ENCODE results near the gene JTB. TPM values are rescaled to one million over a fixed set of nuclear protein-coding genes. Genes with fewer than 3 reads are reported as not detected.

Gene JTB
- total and polyA plus RNA-seq, 4 donors: 84.8 to 227 (median 146) TPM

GRCh38 chr1:153944005-153944826, 33.3 kb downstream of the JTB start:
- Histone ChIP-seq H3K4me3 (ENCODE audit: low read length in 2 of 2) (no peak overlapping the region), H3K27me3 (ENCODE audit: control insufficient read depth in 1 of 2, insufficient read depth in 2 of 2, low read length in 1 of 2) (no peaks in the 10 kb centered on the region), H3K4me1 (ENCODE audit: control insufficient read depth in 1 of 2, insufficient read depth in 2 of 2, low read length in 2 of 2) (no peaks in the 10 kb centered on the region), H3K9me3 (ENCODE audit: control insufficient read depth, low read length) (no peaks in the 10 kb centered on the region), H3K36me3 (ENCODE audit: control insufficient read depth in 1 of 2, insufficient read depth in 2 of 2, low read length in 1 of 2) (peaks cover 2 to 7% of the 10 kb centered on the region in 2 donors), H3K27ac (ENCODE audit: low read depth in 1 of 2, low read length in 2 of 2) (no peak overlapping the region)
- no peak for ATAC-seq (ENCODE audit: low FRiP score)
- intact Hi-C loops (cut with DNase I): no loop called here
- peak; percentile 51 to 76 for DNase-seq
- WGBS, 2 donors: 79 to 83% methylated on average over 15 of the region's 15 CpGs

GRCh38 chr1:153942766-153943549, 34.5 kb downstream of the JTB start:
- 86 to 89% methylated on average over 11 of the region's 11 CpGs for WGBS, 2 donors
- Histone ChIP-seq H3K4me1 (ENCODE audit: control insufficient read depth in 1 of 2, insufficient read depth in 2 of 2, low read length in 2 of 2) (no peaks in the 10 kb centered on the region), H3K27me3 (ENCODE audit: control insufficient read depth in 1 of 2, insufficient read depth in 2 of 2, low read length in 1 of 2) (no peaks in the 10 kb centered on the region), H3K4me3 (ENCODE audit: low read length in 2 of 2) (no peak overlapping the region), H3K36me3 (ENCODE audit: control insufficient read depth in 1 of 2, insufficient read depth in 2 of 2, low read length in 1 of 2) (peaks cover 0 to 3% of the 10 kb centered on the region in 2 donors), H3K27ac (ENCODE audit: low read depth in 1 of 2, low read length in 2 of 2) (no peak overlapping the region), H3K9me3 (ENCODE audit: control insufficient read depth, low read length) (no peaks in the 10 kb centered on the region)
- no peak for ATAC-seq (ENCODE audit: low FRiP score)
- peak; percentile 21 to 63 for DNase-seq
- intact Hi-C loops (cut with DNase I): no loop called here

- no peaks in the 10 kb centered on the region for H3K36me3 ChIP-seq (ENCODE audit: control insufficient read depth in 1 of 2, insufficient read depth in 2 of 2, low read length in 1 of 2)
- H3K4me1 ChIP-seq (ENCODE audit: control insufficient read depth in 1 of 2, insufficient read depth in 2 of 2, low read length in 2 of 2): no peaks in the 10 kb centered on the region
- ATAC-seq (ENCODE audit: low FRiP score) (no peak), DNase-seq (peak; percentile 47 to 74)
- no peaks in the 10 kb centered on the region for H3K9me3 ChIP-seq (ENCODE audit: control insufficient read depth, low read length)
- 94% methylated on average over 34 of the region's 34 CpGs for WGBS, 2 donors
- H3K4me3 ChIP-seq (ENCODE audit: low read length in 2 of 2): no peak overlapping the region
- intact Hi-C loops (cut with DNase I): no loop called here
- H3K27me3 ChIP-seq (ENCODE audit: control insufficient read depth in 1 of 2, insufficient read depth in 2 of 2, low read length in 1 of 2): no peaks in the 10 kb centered on the region
- no peak overlapping the region for H3K27ac ChIP-seq (ENCODE audit: low read depth in 1 of 2, low read length in 2 of 2)
These were observed 35.4 kb downstream of the JTB start for GRCh38 chr1:153941826-153942725.

- ATAC-seq (ENCODE audit: low FRiP score): no peak
- 93 to 97% methylated on average over 8 of the region's 8 CpGs for WGBS, 2 donors
- Histone ChIP-seq H3K36me3 (ENCODE audit: control insufficient read depth in 1 of 2, insufficient read depth in 2 of 2, low read length in 1 of 2) (peaks cover 0 to 4% of the 10 kb centered on the region in 2 donors), H3K27ac (ENCODE audit: low read depth in 1 of 2, low read length in 2 of 2) (no peak overlapping the region), H3K4me3 (ENCODE audit: low read length in 2 of 2) (no peak overlapping the region), H3K9me3 (ENCODE audit: control insufficient read depth, low read length) (no peaks in the 10 kb centered on the region), H3K27me3 (ENCODE audit: control insufficient read depth in 1 of 2, insufficient read depth in 2 of 2, low read length in 1 of 2) (no peaks in the 10 kb centered on the region), H3K4me1 (ENCODE audit: control insufficient read depth in 1 of 2, insufficient read depth in 2 of 2, low read length in 2 of 2) (no peaks in the 10 kb centered on the region)
- intact Hi-C loops (cut with DNase I): no loop called here
- DNase-seq: peak; percentile 26 to 49
These were observed 36.7 kb downstream of the JTB start for GRCh38 chr1:153940756-153941155.

- no peak overlapping the region for H3K27ac ChIP-seq (ENCODE audit: low read depth in 1 of 2, low read length in 2 of 2)
- H3K9me3 ChIP-seq (ENCODE audit: control insufficient read depth, low read length): no peaks in the 10 kb centered on the region
- H3K27me3 ChIP-seq (ENCODE audit: control insufficient read depth in 1 of 2, insufficient read depth in 2 of 2, low read length in 1 of 2): no peaks in the 10 kb centered on the region
- 76 to 79% methylated on average over 12 of the region's 12 CpGs for WGBS, 2 donors
- DNase-seq (peak in 1 of 2 donors; percentile 67), ATAC-seq (ENCODE audit: low FRiP score) (no peak)
- H3K4me3 ChIP-seq (ENCODE audit: low read length in 2 of 2): no peak overlapping the region
- intact Hi-C loops (cut with DNase I): no loop called here
- H3K36me3 ChIP-seq (ENCODE audit: control insufficient read depth in 1 of 2, insufficient read depth in 2 of 2, low read length in 1 of 2): peaks cover 0 to 8% of the 10 kb centered on the region in 2 donors
- H3K4me1 ChIP-seq (ENCODE audit: control insufficient read depth in 1 of 2, insufficient read depth in 2 of 2, low read length in 2 of 2): no peaks in the 10 kb centered on the region
These were observed 38.0 kb downstream of the JTB start for GRCh38 chr1:153939476-153939875.

- 92 to 95% methylated on average over 3 of the region's 3 CpGs for WGBS, 2 donors
- DNase-seq (peak in 1 of 2 donors; percentile 51), ATAC-seq (ENCODE audit: low FRiP score) (no peak)
- no peaks in the 10 kb centered on the region for H3K27me3 ChIP-seq (ENCODE audit: control insufficient read depth in 1 of 2, insufficient read depth in 2 of 2, low read length in 1 of 2)
- no peaks in the 10 kb centered on the region for H3K4me1 ChIP-seq (ENCODE audit: control insufficient read depth in 1 of 2, insufficient read depth in 2 of 2, low read length in 2 of 2)
- intact Hi-C loops (cut with DNase I): no loop called here
- peaks cover under 1 to 8% of the 10 kb centered on the region in 2 donors for H3K36me3 ChIP-seq (ENCODE audit: control insufficient read depth in 1 of 2, insufficient read depth in 2 of 2, low read length in 1 of 2)
- no peak overlapping the region for H3K27ac ChIP-seq (ENCODE audit: low read depth in 1 of 2, low read length in 2 of 2)
- no peak overlapping the region for H3K4me3 ChIP-seq (ENCODE audit: low read length in 2 of 2)
- no peaks in the 10 kb centered on the region for H3K9me3 ChIP-seq (ENCODE audit: control insufficient read depth, low read length)
These were observed 38.5 kb downstream of the JTB start for GRCh38 chr1:153938996-153939395.

GRCh38 chr1:153937331-153937730, 40.1 kb downstream of the JTB start:
- DNase-seq (peak in 1 of 2 donors; percentile 59), ATAC-seq (ENCODE audit: low FRiP score) (no peak)
- 95 to 96% methylated on average over 10 of the region's 10 CpGs for WGBS, 2 donors
- Histone ChIP-seq H3K4me1 (ENCODE audit: control insufficient read depth in 1 of 2, insufficient read depth in 2 of 2, low read length in 2 of 2) (no peaks in the 10 kb centered on the region), H3K4me3 (ENCODE audit: low read length in 2 of 2) (no peak overlapping the region), H3K9me3 (ENCODE audit: control insufficient read depth, low read length) (no peaks in the 10 kb centered on the region), H3K27ac (ENCODE audit: low read depth in 1 of 2, low read length in 2 of 2) (no peak overlapping the region), H3K27me3 (ENCODE audit: control insufficient read depth in 1 of 2, insufficient read depth in 2 of 2, low read length in 1 of 2) (no peaks in the 10 kb centered on the region), H3K36me3 (ENCODE audit: control insufficient read depth in 1 of 2, insufficient read depth in 2 of 2, low read length in 1 of 2) (peaks cover 6 to 8% of the 10 kb centered on the region in 2 donors)
- intact Hi-C loops (cut with DNase I): no loop called here
